Fibroblast of skin of scalp (primary cell): Measurements from ENCODE around the gene HES3.
"Not testable (repeated sequence)": the region's sequence is repeated elsewhere in the genome, so short reads cannot be mapped to it uniquely, and the experiment has no call there.

Experiments used
- DNase-seq: peaks from one replicate; pipeline ENCODE4 v3.0.0-alpha.2; 2013

The HES3 gene

DNA sequence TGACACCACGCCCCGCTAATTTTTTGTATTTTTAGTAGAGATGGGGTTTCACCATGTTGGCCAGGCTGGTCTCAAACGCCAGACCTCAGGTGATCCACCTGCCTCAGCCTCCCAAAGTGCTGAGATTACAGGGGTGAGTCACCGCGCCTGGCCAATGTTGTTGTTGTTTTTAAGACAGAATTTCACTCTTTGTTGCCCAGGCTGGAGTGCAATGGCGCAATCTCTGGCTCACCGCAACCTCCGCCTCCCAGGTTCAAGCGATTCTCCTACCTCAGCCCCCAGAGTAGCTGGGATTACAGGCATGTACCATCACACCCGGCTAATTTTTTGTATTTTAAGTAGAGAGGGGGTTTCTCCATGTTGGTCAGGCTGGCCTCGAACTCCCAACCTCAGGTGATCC, 24.3 kb upstream of the HES3 start:
- DNase-seq, result not testable (repeated sequence)

DNA sequence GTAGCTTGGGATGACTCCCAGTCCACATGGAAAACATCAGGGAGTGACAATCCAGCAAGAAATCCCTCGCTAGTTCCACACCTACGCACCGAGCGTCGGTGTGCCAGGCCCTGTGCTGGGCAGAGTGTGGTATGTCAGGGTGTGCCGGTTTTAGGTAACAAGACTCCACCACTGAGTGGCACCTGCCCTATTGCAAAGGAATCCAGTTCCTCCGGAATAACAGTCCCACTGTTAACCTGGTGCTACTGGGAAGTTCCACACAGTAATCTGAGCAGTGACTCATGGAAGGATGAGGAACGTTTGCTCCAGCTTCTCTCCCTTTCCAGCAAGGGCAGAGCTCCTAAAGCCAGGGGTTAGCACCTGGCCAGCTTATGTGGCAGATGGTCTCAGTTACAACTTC, 23.7 kb upstream of the HES3 start:
- no peak for DNase-seq

- no peak for DNase-seq
Measured at GRCh38 chr1:6221210-6221784, 22.7 kb upstream of the HES3 start.

- DNase-seq, result peak; percentile 57
Measured at GRCh38 chr1:6222636-6223035, 21.3 kb upstream of the HES3 start.

GRCh38 chr1:6223617-6224016, 20.4 kb upstream of the HES3 start:
- no peak for DNase-seq

DNA sequence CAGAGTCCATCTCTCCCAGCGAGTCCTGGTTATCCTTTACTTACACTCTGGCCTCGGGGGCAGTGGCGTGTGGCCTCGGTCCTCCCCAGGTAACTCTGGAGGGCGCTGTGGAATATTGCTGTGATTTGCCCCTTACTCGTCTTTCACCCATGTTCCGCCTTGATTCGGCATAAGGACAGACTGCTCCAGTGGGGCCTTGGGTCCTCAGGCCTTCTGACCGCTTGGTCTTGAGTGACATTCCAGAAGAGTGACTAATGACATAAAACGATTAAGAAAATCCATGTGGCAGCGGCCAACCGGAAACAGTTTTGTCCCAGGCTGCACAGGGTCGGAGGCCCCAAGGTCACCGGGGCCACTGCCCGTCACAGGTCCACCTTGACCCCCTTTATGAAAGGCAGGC, 19.3 kb upstream of the HES3 start:
- DNase-seq, result no peak

DNA sequence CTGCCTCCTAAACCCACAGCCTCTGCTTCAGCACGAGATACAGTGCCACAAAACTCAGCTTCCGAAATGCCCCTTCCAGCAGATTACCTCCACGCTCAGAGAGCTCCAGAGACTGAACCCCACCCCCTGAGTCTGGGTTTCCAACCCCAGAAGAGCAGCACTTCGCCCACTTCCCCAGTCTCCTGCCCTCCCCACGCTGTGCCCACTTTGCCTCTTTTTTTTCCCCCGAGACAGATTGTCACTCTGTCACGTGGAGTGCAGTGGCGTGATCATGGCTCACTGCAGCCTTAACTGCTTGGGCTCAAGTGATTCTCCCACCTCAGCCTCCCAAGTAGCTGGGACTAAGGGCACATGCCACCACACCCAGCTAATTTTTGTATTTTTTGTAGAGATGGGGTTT, 18.3 kb upstream of the HES3 start:
- DNase-seq, result no peak

GRCh38 chr1:6233376-6233775, 10.6 kb upstream of the HES3 start:
- no peak for DNase-seq

DNA sequence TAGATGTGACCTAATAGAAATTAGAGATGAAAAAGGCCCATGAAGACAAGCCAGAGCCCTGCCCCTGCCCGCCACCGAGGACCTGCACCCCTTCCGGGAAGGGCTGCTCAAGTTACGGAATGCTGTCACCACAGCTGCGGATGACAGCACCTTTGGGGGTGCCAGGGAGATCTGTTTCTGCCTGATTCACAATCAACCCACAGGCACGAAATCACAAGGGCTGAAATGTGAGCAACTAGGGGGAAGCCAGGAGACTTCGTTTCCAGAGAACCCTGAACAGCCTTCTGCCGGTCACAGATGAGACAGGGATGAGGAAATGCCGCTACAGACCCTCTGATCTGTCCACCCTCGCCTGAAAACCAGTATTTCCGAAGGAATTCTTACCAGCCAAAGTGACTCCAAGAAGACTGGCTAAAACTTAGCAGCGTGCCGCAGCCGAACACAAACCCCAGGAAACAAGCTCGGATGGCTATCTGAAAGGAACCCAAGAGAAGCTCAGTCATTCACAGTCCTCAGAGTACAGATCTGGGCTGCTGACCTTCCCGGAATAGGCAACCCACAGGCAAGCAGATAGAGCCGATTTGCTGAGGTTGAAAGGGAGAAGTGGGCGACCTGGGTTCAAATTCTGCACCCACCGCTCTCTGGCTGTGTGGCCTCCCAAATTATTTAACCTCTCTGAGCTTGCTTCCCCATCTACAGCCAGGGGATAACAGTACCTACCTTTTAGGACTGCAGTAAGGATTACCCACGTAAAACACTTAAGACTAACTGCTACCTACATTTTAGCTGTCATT, 9.3 kb upstream of the HES3 start:
- DNase-seq, result peak; percentile 27

- no peak for DNase-seq
Measured at GRCh38 chr1:6235296-6235677, 8.7 kb upstream of the HES3 start.

DNA sequence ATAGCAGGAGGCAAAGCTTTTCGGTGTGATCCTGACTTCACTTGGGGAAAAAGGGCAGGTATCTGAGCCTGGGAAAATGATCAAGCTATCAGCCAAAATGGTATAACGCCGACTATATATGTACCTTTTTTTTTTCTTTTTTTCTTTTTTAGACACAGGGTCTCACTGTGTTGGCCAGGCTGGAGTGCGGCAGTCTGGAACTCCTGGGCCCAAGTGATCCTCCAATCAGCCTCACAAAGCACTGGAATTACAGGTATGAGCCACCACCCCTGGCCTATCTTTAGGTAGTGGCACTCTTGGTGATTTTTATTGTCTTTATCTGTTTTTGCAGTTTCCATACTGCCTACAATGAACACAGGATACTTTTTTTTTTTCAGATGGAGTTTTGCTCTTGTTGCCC, 6.9 kb upstream of the HES3 start:
- no peak for DNase-seq

DNA sequence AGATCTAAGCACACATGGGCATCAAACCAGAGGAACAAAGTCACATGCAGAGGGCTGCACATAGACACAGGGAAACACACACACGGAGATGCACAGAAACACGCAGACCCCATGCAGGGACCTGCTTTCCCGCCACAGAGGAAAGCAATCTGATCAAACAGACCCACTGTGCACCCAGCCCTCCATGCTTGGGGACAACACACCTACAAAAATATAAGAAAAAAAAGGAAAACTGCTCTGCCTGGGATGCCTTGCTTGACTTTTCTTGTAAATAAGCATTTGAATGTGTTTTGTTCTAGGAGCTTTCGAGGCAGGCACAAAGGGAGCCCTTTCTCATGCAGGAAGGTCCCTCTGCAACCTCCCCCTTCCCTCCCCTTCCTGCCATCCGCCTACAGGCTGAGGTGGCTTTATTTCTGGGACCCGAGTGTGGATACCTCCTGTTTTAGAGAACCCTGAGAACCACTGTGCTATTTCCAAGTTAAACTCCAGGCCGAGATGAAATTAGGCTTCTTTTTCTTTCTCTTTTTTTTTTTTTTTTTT, 4.7 kb upstream of the HES3 start:
- no peak for DNase-seq

DNA sequence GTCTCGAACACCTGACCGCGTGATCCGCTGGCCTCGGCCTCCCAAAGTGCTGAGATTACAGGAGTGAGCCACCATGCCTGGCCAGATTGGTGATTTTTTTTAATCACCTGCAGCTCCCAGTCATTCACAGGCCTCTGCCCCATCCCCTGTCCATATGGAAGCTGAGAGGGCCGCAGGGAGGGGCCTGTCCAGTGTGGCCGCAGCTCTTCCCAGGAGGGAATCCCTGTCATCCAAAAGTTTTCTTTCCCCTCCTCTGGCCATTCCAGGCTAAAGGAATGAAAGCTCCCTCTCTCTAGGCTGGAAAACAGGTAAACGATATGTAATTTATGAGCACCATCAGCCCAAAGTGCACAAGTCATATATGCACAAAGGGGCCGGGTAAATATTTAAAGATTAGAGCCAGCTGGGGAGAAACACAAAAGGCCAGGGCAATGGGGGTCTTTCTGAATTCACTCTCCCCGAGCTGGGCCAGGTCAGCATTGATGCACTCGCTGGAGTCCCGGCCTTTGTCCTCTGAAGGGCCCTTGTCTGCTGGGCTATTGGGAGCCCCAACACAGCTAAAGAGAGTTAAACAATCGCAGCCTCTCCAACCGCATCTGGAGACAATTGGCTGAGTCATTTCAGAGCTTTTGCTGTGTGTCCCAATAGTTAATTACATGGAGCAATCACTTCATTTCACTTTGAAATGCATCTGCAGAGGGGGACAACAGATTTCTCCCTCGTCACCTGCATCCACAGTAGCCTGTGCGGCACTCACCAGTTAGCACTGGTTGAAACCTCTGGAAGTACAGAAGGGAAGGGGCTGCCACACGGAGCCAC, 3.8 kb upstream of the HES3 start:
- peak; percentile 47 for DNase-seq

- no peak for DNase-seq
Measured at GRCh38 chr1:6241107-6241886, 2.7 kb upstream of the HES3 start.

GRCh38 chr1:6241887-6242740, 1.9 kb upstream of the HES3 start:
- no peak for DNase-seq

GRCh38 chr1:6243053-6243834, 735 bp upstream of the HES3 start:
- DNase-seq, result no peak

- DNase-seq, result no peak
Measured at GRCh38 chr1:6244401-6245049, 546 bp downstream of the HES3 start.

- peak; percentile 81 for DNase-seq
Measured at GRCh38 chr1:6245086-6245868, 1.3 kb downstream of the HES3 start.

GRCh38 chr1:6245869-6246496, 2.0 kb downstream of the HES3 start:
- DNase-seq, result peak; percentile 15
